Neural crest cell (in vitro differentiated cells): ENCODE measurements around the gene GAN. TPM values are rescaled to one million over a fixed set of nuclear protein-coding genes. Genes with fewer than 3 reads are reported as not detected.

ENCODE experiments used
- DNase-seq: peaks from one replicate; pipeline ENCODE4 v3.0.0; 2021; ENCODE audit warnings: low read depth, mixed read lengths, low spot score
- H3K27ac Mint-ChIP-seq: one replicate; pipeline ENCODE4 v1.8.0; 2021; ENCODE audit warnings: mild to moderate bottlenecking, mixed read lengths; ENCODE audit not compliant: unreplicated experiment
- H3K27me3 Mint-ChIP-seq: 2 replicates; pipeline ENCODE4 v1.8.0; 2021; ENCODE audit warnings: low read depth, mild to moderate bottlenecking, mixed read lengths
- H3K36me3 Mint-ChIP-seq: 2 replicates; pipeline ENCODE4 v1.8.0; 2021; ENCODE audit warnings: low read depth, mild to moderate bottlenecking, mixed read lengths
- H3K4me1 Mint-ChIP-seq: 2 replicates; pipeline ENCODE4 v1.8.0; 2021; ENCODE audit warnings: mixed read lengths
- H3K4me3 Mint-ChIP-seq: one replicate; pipeline ENCODE4 v1.8.0; 2021; ENCODE audit warnings: mild to moderate bottlenecking, mixed read lengths
- H3K9me3 Mint-ChIP-seq: 2 replicates; pipeline ENCODE4 v1.8.0; 2021; ENCODE audit warnings: mixed read lengths
- total RNA-seq: library from RNA; stranded (reverse); gene quantifications from 2 replicates; pipeline ENCODE4 v1.2.1, GENCODE V29; 2021
- TF ChIP-seq, protein P1 (sequence below): fragments of 200-600 bp; sonication (generic); conservative IDR thresholded peaks from 2 replicates; pipeline ENCODE4 v1.5.0; 2021; ENCODE audit warnings: antibody characterized with exemption, mild to moderate bottlenecking

The GAN gene
- total RNA-seq, 1 donor from 2014 or later, result 16.1 TPM

DNA sequence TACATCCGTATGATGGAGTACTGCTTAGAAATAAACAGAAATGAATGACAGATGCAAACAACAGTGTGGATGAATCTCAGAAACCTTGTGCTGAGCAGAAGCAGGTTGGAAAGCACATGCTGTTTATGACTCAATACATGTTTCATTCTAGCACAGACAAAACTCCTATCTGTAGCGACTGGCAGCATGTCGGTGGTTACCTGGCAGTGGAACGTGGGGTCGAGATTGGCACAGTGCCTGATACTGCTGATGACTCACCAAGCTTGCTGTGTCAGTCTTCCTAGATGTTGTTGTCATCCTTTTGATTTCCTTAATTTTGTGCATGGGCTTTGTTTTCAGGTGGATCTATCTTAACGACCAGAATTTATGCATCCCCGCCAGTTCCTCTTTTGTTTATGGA is 62.1 kb downstream of the GAN start:
- H3K9me3 Mint-ChIP-seq, result no peaks in the 10 kb centered on the region
- TF ChIP-seq, protein P1, sequence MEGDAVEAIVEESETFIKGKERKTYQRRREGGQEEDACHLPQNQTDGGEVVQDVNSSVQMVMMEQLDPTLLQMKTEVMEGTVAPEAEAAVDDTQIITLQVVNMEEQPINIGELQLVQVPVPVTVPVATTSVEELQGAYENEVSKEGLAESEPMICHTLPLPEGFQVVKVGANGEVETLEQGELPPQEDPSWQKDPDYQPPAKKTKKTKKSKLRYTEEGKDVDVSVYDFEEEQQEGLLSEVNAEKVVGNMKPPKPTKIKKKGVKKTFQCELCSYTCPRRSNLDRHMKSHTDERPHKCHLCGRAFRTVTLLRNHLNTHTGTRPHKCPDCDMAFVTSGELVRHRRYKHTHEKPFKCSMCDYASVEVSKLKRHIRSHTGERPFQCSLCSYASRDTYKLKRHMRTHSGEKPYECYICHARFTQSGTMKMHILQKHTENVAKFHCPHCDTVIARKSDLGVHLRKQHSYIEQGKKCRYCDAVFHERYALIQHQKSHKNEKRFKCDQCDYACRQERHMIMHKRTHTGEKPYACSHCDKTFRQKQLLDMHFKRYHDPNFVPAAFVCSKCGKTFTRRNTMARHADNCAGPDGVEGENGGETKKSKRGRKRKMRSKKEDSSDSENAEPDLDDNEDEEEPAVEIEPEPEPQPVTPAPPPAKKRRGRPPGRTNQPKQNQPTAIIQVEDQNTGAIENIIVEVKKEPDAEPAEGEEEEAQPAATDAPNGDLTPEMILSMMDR, result no peak
- no peak overlapping the region for H3K4me3 Mint-ChIP-seq
- H3K27ac Mint-ChIP-seq, result no peak overlapping the region
- peaks cover 5% of the 10 kb centered on the region for H3K36me3 Mint-ChIP-seq
- peaks cover 4% of the 10 kb centered on the region for H3K4me1 Mint-ChIP-seq
- DNase-seq, result no peak
- H3K27me3 Mint-ChIP-seq, result no peaks in the 10 kb centered on the region

DNA sequence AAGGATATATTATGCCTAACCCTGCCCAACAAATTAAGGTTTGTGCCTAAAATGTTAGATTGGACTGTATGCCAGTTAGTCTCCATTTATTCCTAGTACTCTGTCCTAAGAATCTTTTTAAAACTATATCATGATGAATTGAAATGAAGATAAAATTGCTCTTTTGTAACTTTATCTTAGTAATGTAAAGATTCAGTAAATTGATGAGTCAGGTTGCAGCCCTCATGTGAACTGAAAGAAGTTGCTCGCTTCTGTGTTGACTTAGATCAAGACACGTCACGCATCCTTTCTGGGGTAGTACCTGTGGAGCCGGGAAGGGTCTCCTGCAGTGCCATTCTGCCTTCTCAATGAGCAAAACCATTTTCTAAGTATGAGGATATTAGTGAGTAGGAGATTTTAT is 63.3 kb downstream of the GAN start:
- no peak overlapping the region for H3K4me3 Mint-ChIP-seq
- peaks cover 4% of the 10 kb centered on the region for H3K4me1 Mint-ChIP-seq
- DNase-seq, result no peak
- no peaks in the 10 kb centered on the region for H3K9me3 Mint-ChIP-seq
- H3K27ac Mint-ChIP-seq, result no peak overlapping the region
- peaks cover 3% of the 10 kb centered on the region for H3K36me3 Mint-ChIP-seq
- H3K27me3 Mint-ChIP-seq, result no peaks in the 10 kb centered on the region
- TF ChIP-seq, protein P1, result no peak

DNA sequence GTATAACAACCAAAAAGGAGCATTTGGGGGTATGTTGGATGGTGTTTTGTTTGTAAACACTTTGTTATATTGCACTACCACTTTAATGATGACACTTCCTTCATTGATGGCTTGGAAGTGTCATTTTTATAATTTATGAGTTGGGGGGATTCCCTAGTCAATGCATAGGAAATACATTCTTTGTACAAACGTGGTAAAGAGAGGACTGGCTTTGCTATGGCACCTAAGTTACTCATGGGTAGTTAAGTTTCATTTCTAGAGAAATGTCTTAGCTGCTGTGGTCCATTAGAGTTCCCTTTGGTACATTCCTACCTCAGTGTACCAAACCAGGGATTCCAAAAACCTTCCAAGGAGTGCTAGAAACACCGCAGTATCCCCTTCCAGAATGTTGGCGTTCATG is 66.2 kb downstream of the GAN start:
- no peaks in the 10 kb centered on the region for H3K27me3 Mint-ChIP-seq
- no peak overlapping the region for H3K4me3 Mint-ChIP-seq
- H3K9me3 Mint-ChIP-seq, result no peaks in the 10 kb centered on the region
- DNase-seq, result no peak
- H3K36me3 Mint-ChIP-seq, result peaks cover 3% of the 10 kb centered on the region
- no peak overlapping the region for H3K27ac Mint-ChIP-seq
- TF ChIP-seq, protein P1, result no peak
- H3K4me1 Mint-ChIP-seq, result peaks cover 14% of the 10 kb centered on the region

DNA sequence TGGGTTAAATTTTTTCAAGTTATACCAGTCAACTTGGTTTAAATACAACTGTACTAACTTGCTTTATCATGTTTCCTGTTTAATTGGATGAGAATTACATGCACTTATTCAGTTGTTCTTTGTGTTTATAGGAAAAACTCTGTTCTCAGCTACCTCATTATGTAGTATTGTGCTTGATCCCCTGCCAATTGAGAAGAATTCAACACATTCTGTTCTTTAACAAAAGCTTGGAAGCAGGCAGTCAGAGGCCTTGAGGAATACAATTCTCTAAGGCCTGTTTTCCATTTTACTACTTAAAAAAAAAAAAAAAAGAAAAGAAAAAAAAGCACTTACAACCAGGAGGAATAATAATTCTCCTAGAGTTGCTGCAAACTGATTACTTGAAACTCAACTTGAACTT is 69.2 kb downstream of the GAN start:
- Mint-ChIP-seq H3K4me1 (peaks cover 14% of the 10 kb centered on the region), H3K4me3 (no peak overlapping the region), H3K9me3 (no peaks in the 10 kb centered on the region), H3K27me3 (no peaks in the 10 kb centered on the region), H3K27ac (no peak overlapping the region), H3K36me3 (no peaks in the 10 kb centered on the region)
- DNase-seq, result no peak
- TF ChIP-seq, protein P1, result no peak

DNA sequence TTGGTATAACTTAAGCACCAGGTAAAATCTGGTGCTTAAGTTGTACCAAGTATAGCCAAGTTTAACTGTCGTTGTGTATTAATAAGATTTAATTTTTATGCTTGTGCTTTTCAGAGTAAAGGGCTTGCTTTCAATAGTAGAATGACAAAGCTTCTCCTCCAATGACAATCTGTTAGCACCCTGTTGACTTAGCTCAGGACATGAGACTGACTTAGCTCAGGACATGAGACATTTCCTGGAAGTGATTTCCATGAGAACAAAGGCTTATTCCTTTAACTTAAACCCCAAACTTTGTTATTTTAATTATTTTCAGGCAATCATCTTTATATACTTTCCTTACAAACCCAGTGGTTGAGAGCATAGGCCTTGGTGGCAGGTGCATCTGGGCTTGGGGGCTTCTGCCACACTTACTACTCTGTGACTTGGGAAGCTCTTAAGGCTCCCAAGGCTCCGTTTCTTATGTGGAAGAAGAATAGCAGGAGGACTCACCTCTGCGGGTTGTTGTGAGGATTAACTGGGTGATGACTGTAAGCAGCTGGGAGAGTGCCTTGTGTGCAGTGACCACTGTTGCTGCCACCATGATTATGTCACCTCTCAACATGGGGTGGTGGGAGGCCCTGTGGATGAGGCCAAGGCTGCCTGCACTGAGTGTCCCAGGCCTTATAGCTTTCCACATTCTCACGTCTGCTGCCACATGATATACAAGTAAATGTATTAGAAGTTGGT is 70.4 kb downstream of the GAN start:
- TF ChIP-seq, protein P1, result no peak
- Mint-ChIP-seq H3K4me1 (peaks cover 14% of the 10 kb centered on the region), H3K36me3 (no peaks in the 10 kb centered on the region), H3K4me3 (no peak overlapping the region), H3K27me3 (no peaks in the 10 kb centered on the region), H3K27ac (no peak overlapping the region), H3K9me3 (no peaks in the 10 kb centered on the region)
- DNase-seq, result no peak
